ENCODE data around the gene SAYSD1. TPM values are rescaled to one million over a fixed set of nuclear protein-coding genes. Genes with fewer than 3 reads are reported as not detected.

Gene SAYSD1
- total RNA-seq, 2 donors from 2014 or later, result 9.2 to 10.8 TPM

- intact Hi-C loops (cut with DNase I), result no loop called here
- DNase-seq, result no peak
- no peak for ATAC-seq
Observed at GRCh38 chr6:39113788-39114187, 1.2 kb downstream of the SAYSD1 start.

- intact Hi-C loops (cut with DNase I), result no loop called here
- ATAC-seq, result no peak
- DNase-seq, result no peak
Observed at GRCh38 chr6:39111280-39111679, 3.7 kb downstream of the SAYSD1 start.

- ATAC-seq, result no peak
Observed at GRCh38 chr6:39108041-39108839, 6.7 kb downstream of the SAYSD1 start.

GRCh38 chr6:39107641-39108040 lies 7.3 kb downstream of the SAYSD1 start:
- DNase-seq, result no peak
- ATAC-seq, result no peak
- intact Hi-C loops (cut with DNase I), result loop anchor here in 1 of 2 donors (10.0 kb wide), 1 partner anchor 133 kb away; no protein-coding TSS in a partner anchor

More at GRCh38 chr6:39108041-39108839, 6.7 kb downstream of the SAYSD1 start:
- no peak for DNase-seq
- intact Hi-C loops (cut with DNase I), result loop anchor here in 1 of 2 donors (10.0 kb wide), 1 partner anchor 133 kb away; no protein-coding TSS in a partner anchor

DNA sequence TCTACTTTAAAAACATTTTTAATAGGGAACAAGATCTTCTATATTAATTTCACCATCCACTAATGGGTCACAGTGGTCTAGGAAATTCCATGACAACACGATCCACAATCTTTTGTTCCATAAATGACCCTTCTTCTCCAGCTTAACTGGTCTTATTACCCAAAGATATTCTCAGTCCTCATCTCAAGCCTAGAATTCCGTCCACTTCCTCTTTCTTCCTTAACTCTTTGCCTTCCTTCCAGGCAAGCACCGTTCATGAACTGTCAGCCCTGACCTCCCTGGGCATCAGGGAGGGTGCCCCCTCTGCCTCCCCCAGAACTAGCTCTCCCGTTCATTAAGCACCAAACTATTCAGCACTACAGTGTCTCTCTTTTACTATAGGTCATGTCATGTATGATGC lies 8.0 kb downstream of the SAYSD1 start:
- ATAC-seq (no peak), DNase-seq (no peak)
- intact Hi-C loops (cut with DNase I), result loop anchor here in 1 of 2 donors (10.0 kb wide), 1 partner anchor 132 kb away; no protein-coding TSS in a partner anchor

- intact Hi-C loops (cut with DNase I), result loop anchor here (5.0 to 10.0 kb wide), 2 partner anchors 107 to 130 kb away; no protein-coding TSS in a partner anchor
- no peak for DNase-seq
- ATAC-seq, result no peak
Observed at GRCh38 chr6:39104528-39104927, 10.5 kb downstream of the SAYSD1 start.

GRCh38 chr6:39102821-39103136 lies 12.2 kb downstream of the SAYSD1 start:
- intact Hi-C loops (cut with DNase I), result loop anchor here (5.0 to 10.0 kb wide), 2 partner anchors 105 to 128 kb away; no protein-coding TSS in a partner anchor
- no peak for DNase-seq
- no peak for ATAC-seq

- intact Hi-C loops (cut with DNase I), result loop anchor here (5.0 to 10.0 kb wide), 2 partner anchors 105 to 127 kb away; no protein-coding TSS in a partner anchor
- peak; percentile 30 to 77 for ATAC-seq
- peak; percentile 36 for DNase-seq
Observed at GRCh38 chr6:39102071-39102820, 12.7 kb downstream of the SAYSD1 start.

DNA sequence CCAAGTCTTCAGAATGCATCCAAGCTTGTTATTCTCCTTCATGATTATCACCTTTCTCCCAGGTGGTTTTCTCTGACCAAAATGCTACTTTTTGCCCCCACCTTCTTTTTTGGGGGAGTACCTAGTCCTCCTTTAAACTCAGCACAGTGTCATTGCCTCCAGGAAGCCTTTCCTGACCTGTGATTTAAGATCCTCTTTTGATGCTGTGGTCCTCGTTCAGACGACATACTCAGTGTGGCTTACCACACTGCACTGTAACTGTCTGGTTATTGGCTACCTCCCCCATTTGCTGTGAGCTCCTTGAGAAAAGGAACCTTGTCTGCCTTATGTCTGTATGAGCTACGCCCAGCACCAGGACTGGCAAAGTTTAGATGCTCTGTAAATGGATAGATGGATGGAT lies 14.6 kb downstream of the SAYSD1 start:
- ATAC-seq, result no peak
- no peak for DNase-seq
- intact Hi-C loops (cut with DNase I), result loop anchor here (5.0 to 10.0 kb wide), 2 partner anchors 103 to 126 kb away; no protein-coding TSS in a partner anchor

- intact Hi-C loops (cut with DNase I), result no loop called here
- no peak for ATAC-seq
- DNase-seq, result no peak
Observed at GRCh38 chr6:39095578-39095977, 19.4 kb downstream of the SAYSD1 start.

DNA sequence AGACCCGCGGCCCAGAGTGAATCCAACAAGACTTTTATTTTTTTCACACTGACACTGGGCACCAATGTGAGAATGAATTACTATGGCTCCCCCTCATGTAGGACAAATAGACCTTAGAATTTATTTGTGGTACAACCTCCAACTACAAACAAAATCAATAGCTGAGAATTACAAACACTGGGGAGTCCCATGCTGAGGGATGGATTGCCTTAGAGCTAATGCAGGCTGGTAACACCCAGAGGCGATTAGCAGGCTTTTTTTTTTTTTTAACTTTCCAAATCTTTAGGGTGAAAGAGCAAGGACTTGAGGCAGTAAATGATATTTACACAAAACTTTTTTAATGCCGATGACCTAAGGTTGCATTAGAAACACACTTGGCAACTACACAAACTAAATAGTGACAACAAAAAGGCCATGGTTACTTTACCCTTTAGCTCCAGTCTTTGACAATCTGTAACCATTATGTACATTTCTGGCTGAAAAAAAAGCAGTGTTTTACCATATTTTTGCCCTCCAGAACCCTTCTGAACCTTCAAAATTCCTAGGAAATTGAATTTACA lies 21.8 kb downstream of the SAYSD1 start:
- intact Hi-C loops (cut with DNase I), result no loop called here
- no peak for DNase-seq

DNA sequence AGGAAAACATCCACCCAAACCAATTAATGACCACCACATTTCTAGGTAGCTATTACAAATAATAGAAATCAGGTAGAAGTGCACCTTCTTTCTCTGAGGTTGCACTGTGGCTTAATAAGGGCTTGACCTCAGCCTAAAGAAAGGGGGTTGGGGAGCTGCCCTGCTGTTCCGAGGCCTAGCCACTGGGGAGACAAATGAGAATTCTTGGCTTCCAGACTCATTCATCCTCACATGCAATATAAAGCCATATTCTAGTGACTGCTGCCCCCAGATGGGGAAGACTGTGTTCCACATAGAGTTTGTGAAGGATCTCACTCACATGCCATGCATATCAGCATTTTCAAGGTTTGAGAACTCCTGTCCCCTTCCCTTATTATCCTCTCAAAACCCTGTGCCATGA lies 22.9 kb downstream of the SAYSD1 start:
- DNase-seq (no peak), ATAC-seq (no peak)
- intact Hi-C loops (cut with DNase I), result no loop called here

More for the DNA sequence above, 21.8 kb downstream of the SAYSD1 start:
- no peak for ATAC-seq

DNA sequence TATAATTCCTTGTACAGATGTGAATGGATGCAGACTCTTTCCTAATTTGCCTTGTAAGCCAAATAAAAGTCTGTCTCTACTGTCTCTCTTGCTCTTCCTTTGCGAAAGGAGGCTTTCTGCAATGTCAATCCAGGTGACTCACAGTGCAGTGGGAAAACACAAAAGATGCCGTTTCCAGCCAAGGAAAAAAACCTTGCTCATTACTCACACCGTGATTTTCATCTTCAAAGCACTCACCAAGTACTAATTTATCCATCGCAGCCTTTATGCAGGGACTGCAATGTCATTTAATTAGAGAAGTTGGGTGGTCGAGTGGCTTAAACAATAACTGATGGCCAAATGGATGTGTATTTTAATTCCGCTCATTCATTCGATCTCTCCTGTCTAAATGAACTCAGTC lies 23.8 kb downstream of the SAYSD1 start:
- intact Hi-C loops (cut with DNase I), result no loop called here
- no peak for ATAC-seq
- DNase-seq, result no peak

- ATAC-seq (no peak), DNase-seq (no peak)
- intact Hi-C loops (cut with DNase I), result no loop called here
Observed at GRCh38 chr6:39090036-39090435, 24.9 kb downstream of the SAYSD1 start.

DNA sequence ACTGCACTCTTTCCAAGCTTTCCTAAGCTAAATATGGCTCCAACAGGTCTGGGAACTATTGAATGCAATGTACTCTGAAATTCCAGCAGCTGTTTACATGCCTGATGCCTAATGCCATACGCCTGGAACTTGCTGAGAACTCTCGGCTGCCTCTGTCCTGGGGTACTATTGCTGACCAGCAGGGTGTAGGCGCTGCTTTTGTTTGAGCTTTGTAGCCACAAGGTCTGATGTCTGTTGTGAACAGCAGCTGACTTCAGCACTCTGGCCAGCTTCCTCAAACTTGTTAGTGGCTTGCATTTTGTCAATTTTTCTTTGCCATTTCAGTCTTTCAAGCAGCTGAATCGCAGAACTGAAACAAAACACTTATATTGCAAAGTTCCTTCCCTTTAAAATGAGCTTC lies 26.7 kb downstream of the SAYSD1 start:
- ATAC-seq (peak; percentile 65 to 84), DNase-seq (peak; percentile 39)
- intact Hi-C loops (cut with DNase I), result loop anchor here in 1 of 2 donors (5.0 to 10.0 kb wide), 2 partner anchors 86 to 216 kb away; no protein-coding TSS in a partner anchor

GRCh38 chr6:39087197-39087596 lies 27.8 kb downstream of the SAYSD1 start:
- ATAC-seq, result no peak
- intact Hi-C loops (cut with DNase I), result loop anchor here in 1 of 2 donors (5.0 to 10.0 kb wide), 2 partner anchors 85 to 218 kb away; no protein-coding TSS in a partner anchor

DNA sequence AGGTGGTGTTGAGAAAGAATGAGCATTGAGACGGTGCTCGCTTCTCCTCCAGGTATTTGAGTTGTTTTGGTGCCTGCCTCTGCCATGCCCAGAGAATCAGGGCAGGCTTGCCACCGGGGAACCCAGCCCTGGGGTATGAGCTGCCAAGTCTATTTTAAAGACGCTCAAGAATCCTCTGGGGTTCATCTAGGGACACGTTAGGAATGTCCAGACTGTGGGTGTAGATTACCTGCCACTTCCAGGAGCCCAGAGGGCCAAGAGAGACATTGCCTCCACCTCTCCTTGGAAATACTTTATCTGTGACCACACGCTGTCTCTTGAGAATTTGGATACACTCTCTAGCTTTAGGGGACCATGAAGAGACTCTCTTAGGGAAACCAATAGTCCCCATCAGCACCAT lies 28.3 kb downstream of the SAYSD1 start:
- intact Hi-C loops (cut with DNase I), result loop anchor here in 1 of 2 donors (5.0 to 10.0 kb wide), 2 partner anchors 84 to 218 kb away; no protein-coding TSS in a partner anchor
- DNase-seq, result no peak
- ATAC-seq, result no peak

More at GRCh38 chr6:39087197-39087596, 27.8 kb downstream of the SAYSD1 start:
- no peak for DNase-seq

DNA sequence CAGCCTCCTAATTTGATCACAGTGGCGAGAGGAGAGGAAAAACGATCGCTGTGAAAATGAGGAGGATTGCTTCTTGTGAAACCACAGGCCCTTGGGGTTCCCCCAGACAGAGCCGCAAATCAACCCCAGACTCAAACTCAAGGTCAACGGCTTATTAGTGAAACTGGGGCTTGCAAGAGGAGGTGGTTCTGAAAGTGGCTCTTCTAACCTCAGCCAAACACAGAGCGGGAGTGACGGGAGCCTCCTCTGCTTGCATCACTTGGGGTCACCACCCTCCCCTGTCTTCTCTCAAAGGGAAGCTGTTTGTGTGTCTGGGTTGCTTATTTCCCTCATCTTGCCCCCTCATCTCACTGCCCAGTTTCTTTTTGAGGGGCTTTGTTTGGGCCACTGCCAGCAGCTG lies 28.7 kb downstream of the SAYSD1 start:
- no peak for ATAC-seq
- no peak for DNase-seq
- intact Hi-C loops (cut with DNase I), result loop anchor here in 1 of 2 donors (5.0 to 10.0 kb wide), 2 partner anchors 84 to 219 kb away; no protein-coding TSS in a partner anchor

GRCh38 chr6:39085129-39085797 lies 29.7 kb downstream of the SAYSD1 start:
- intact Hi-C loops (cut with DNase I), result loop anchor here in 1 of 2 donors (5.0 to 10.0 kb wide), 2 partner anchors 83 to 220 kb away; no protein-coding TSS in a partner anchor
- ATAC-seq, result no peak
- DNase-seq, result no peak
